ENCODE results near the gene CSRP3. TPM values are rescaled to one million over a fixed set of nuclear protein-coding genes. Genes with fewer than 3 reads are reported as not detected.

Gene CSRP3
- total RNA-seq, 1 donor from 2014 or later, result not detected

DNA sequence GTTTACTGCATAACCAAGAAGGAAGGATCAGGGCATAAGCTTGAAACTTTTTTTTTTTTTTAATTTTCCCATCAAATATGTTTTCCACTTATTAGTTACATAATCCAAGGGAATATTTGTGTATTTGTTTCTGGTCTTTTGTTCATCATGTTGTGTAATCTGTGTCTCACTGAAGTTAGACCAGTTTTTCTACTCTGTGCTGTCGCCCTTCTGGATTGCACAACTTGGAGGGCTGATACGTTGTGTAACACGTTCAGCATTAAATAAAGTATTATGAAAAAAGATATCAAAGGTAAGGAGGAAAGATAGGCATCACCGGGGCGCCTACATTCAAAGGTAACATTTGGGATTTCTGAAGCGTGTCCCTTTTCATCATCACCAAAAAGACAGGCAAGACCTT, 42.3 kb upstream of the CSRP3 start:
- no peak for DNase-seq (ENCODE audit: low spot score)
- Mint-ChIP-seq H3K27ac (ENCODE audit: unreplicated experiment) (no peak overlapping the region), H3K4me1 (ENCODE audit: low read depth) (peaks cover 14% of the 10 kb centered on the region), H3K27me3 (ENCODE audit: low read depth) (peaks cover 21% of the 10 kb centered on the region), H3K9me3 (ENCODE audit: low read depth) (peaks cover 9% of the 10 kb centered on the region), H3K4me3 (ENCODE audit: unreplicated experiment) (no peak overlapping the region), H3K36me3 (ENCODE audit: low read depth) (peaks cover 2% of the 10 kb centered on the region)
- TF ChIP-seq, protein P1, sequence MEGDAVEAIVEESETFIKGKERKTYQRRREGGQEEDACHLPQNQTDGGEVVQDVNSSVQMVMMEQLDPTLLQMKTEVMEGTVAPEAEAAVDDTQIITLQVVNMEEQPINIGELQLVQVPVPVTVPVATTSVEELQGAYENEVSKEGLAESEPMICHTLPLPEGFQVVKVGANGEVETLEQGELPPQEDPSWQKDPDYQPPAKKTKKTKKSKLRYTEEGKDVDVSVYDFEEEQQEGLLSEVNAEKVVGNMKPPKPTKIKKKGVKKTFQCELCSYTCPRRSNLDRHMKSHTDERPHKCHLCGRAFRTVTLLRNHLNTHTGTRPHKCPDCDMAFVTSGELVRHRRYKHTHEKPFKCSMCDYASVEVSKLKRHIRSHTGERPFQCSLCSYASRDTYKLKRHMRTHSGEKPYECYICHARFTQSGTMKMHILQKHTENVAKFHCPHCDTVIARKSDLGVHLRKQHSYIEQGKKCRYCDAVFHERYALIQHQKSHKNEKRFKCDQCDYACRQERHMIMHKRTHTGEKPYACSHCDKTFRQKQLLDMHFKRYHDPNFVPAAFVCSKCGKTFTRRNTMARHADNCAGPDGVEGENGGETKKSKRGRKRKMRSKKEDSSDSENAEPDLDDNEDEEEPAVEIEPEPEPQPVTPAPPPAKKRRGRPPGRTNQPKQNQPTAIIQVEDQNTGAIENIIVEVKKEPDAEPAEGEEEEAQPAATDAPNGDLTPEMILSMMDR (IDR thresholded peaks at IDR 0.05), result no peak

DNA sequence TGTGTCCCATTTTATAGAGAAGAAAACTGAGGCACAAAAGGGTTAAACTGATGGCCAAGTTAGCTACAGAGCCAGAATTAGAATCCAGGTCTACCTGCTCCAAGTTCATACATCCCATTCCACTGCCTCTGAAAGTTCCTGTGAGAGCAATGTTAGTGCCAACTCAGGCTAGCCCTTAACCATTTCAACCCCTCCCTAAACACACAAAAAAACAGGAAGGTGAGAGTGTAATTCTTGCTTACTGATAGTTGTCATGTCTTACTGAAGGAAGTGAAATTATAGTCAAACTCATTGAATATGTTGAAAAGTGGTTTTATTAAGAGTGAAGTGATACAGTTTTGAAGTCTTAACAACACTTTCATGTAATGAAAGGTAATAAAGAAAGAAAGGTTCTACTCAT, 41.8 kb upstream of the CSRP3 start:
- Mint-ChIP-seq H3K4me3 (ENCODE audit: unreplicated experiment) (no peak overlapping the region), H3K36me3 (ENCODE audit: low read depth) (peaks cover 2% of the 10 kb centered on the region), H3K27me3 (ENCODE audit: low read depth) (peaks cover 21% of the 10 kb centered on the region), H3K4me1 (ENCODE audit: low read depth) (peaks cover 14% of the 10 kb centered on the region), H3K9me3 (ENCODE audit: low read depth) (peaks cover 4% of the 10 kb centered on the region), H3K27ac (ENCODE audit: unreplicated experiment) (no peak overlapping the region)
- DNase-seq (ENCODE audit: low spot score), result no peak
- TF ChIP-seq, protein P1 (IDR thresholded peaks at IDR 0.05), result no peak

DNA sequence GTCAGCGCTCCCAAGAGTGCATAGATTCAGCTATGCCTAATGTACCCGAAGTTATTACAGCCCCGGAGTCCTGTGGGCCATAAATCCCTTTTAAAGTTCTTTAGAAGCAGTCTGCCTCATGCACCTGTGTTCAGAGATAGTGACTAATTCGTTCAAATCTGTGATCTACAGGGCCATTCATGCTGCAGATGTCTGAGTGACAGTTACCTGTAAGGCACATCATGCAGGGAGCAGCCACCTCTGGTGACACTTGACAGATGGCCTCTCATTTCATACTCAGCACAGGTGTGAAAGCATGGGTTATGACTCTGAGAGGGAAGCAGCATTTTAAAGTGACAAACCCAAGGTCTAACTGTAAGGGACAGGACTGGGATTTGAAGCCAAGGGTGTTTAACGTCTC, 41.4 kb upstream of the CSRP3 start:
- H3K36me3 Mint-ChIP-seq (ENCODE audit: low read depth), result peaks cover 2% of the 10 kb centered on the region
- peaks cover 21% of the 10 kb centered on the region for H3K27me3 Mint-ChIP-seq (ENCODE audit: low read depth)
- peaks cover 14% of the 10 kb centered on the region for H3K4me1 Mint-ChIP-seq (ENCODE audit: low read depth)

DNA sequence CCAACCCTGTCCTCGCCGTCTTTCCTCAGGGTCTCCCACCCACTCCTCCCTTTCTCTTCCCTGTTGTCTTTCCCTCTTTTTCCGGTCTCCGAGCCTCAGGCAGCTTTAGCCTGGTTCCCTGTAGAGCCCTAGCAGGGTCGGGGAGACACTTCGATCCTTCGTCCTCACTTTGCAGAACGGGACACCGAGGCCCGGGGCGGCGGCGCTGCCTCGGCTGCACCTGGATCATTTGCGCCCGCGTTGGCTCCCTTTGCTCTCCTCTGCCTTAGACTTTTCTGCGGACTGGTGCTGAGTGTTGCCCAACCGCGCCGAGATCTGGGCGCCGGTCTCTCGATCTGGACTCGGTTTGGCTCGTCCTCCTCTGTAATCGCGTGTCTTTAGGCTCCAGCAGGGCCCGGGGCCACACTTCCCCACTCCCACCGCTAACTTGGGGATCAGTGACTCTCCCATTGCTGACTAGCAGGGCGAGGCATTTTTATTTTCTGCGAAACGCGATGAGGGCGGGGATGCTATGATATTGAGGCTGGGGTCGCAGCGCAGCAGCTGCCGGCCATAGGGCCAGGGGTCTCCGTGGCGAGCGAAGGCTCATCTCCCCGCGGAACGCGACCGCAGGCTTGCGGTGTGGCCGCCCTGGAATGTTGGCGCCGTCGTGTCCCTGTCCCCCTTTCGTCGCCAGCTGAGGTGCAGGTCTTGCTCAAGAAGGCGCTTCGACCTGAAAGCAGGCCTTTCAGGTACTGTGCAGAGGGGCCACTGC, 40.6 kb upstream of the CSRP3 start:
- Mint-ChIP-seq H3K4me3 (ENCODE audit: unreplicated experiment) (peak overlapping the region; percentile 84), H3K9me3 (ENCODE audit: low read depth) (no peaks in the 10 kb centered on the region), H3K27ac (ENCODE audit: unreplicated experiment) (no peak overlapping the region), H3K36me3 (ENCODE audit: low read depth) (peaks cover 2% of the 10 kb centered on the region), H3K4me1 (ENCODE audit: low read depth) (peaks cover 14% of the 10 kb centered on the region), H3K27me3 (ENCODE audit: low read depth) (peaks cover 21% of the 10 kb centered on the region)
- DNase-seq (ENCODE audit: low spot score), result no peak
- TF ChIP-seq, protein P1 (IDR thresholded peaks at IDR 0.05), result no peak

More for the DNA sequence above, 41.4 kb upstream of the CSRP3 start:
- Mint-ChIP-seq H3K4me3 (ENCODE audit: unreplicated experiment) (no peak overlapping the region), H3K27ac (ENCODE audit: unreplicated experiment) (no peak overlapping the region), H3K9me3 (ENCODE audit: low read depth) (no peaks in the 10 kb centered on the region)
- TF ChIP-seq, protein P1 (IDR thresholded peaks at IDR 0.05), result no peak
- DNase-seq (ENCODE audit: low spot score), result no peak

DNA sequence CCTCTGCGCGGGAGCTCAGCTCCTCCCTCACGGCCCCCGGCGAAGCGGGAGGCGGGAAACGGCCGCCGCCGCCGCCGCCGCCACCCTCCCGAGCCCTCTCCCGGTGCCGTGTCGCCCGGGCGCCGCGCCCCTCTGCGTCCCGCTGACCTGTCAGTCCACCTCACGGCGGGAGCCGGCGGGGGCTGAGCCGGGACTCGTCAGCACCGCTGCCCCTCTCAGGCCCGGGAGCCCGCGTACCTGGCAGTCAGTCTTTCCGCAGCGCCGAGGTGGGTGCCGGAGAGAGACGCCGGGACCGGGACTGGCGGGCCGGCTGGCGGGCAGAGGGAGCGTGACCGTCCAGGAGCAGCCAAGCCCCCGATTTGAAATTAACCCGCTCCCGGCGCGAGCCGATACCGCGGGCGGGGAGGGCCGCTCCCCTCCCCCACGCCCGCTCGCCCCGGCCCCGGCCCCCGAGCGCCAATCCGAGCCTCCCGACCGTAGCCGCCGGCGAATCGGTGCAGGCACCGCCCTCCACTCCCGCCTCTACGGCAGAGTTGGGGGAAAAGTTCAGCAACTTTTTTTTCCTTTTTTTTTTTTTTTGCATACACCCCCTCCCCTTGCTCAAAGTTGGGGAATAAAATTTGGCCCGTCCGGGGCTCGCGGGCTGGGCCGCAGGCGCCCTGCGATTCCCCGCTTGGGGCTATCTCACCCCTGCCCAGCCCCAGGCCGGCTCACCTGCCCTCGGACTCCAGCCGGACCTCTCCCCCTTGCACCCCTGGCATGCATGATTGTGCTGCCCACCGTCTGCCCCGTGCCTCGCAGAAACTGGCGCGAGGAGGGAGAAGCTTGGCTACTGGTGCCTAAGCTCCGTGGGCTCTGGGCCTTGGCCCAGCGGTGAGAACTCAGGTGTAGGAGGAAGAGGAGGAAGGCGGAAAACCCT, 39.7 kb upstream of the CSRP3 start:
- no peaks in the 10 kb centered on the region for H3K9me3 Mint-ChIP-seq (ENCODE audit: low read depth)
- TF ChIP-seq, protein P1 (IDR thresholded peaks at IDR 0.05), result no peak
- peaks cover 14% of the 10 kb centered on the region for H3K4me1 Mint-ChIP-seq (ENCODE audit: low read depth)
- H3K4me3 Mint-ChIP-seq (ENCODE audit: unreplicated experiment), result peak overlapping the region; percentile 94
- no peak for DNase-seq (ENCODE audit: low spot score)
- no peak overlapping the region for H3K27ac Mint-ChIP-seq (ENCODE audit: unreplicated experiment)
- H3K36me3 Mint-ChIP-seq (ENCODE audit: low read depth), result peaks cover 2% of the 10 kb centered on the region
- H3K27me3 Mint-ChIP-seq (ENCODE audit: low read depth), result peaks cover 16% of the 10 kb centered on the region
